ENCODE measurements around the gene FAM222B. TPM values are rescaled to one million over a fixed set of nuclear protein-coding genes. Genes with fewer than 3 reads are reported as not detected.
A peak's percentile ranks its signal among the peaks of the same experiment; 100 is the strongest.

The FAM222B gene
- polyA plus RNA-seq, 1 donor from 2014 or later = 6.4 TPM

DNA sequence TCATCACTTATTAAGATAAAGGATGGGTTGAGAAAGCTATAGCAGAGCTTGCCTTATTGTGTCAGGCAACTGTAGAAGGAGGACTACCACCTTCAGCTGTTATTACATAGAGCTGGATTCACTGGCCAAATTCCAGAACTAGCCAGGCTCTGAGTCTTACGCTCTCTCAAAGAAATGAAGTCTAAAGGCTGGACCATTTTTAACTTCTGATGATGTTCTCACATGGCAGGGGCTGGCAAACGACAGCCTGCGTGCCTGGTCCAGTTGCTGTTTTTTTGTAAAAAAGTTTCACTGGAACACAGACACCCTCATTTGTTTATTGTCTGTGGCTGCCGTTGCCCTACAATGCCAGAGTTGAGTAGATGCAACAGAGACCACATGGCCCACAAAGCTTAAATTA, 77.6 kb downstream of the FAM222B start:
- H3K27ac ChIP-seq (ENCODE audit: low read length) = no peak overlapping the region
- no peaks in the 10 kb centered on the region for H3K9me2 ChIP-seq (ENCODE audit: insufficient read depth, low read length)
- no peak overlapping the region for H2AFZ ChIP-seq (ENCODE audit: low read depth, low read length)
- no peaks in the 10 kb centered on the region for H3K79me2 ChIP-seq (replicated peaks; ENCODE audit: insufficient read depth, low read length)
- no peaks in the 10 kb centered on the region for H4K20me1 ChIP-seq (ENCODE audit: insufficient read depth)
- H3K4me2 ChIP-seq (ENCODE audit: low read length) = no peak overlapping the region
- no peaks in the 10 kb centered on the region for H3K36me3 ChIP-seq (ENCODE audit: insufficient read depth, low read length)
- no peak overlapping the region for H3K9ac ChIP-seq (ENCODE audit: low read length)
- H3K4me3 ChIP-seq (ENCODE audit: low read length) = no peak overlapping the region
- no peaks in the 10 kb centered on the region for H3F3A ChIP-seq (ENCODE audit: insufficient read depth, low read length, poor library complexity, severe bottlenecking)
- no peaks in the 10 kb centered on the region for H3K9me3 ChIP-seq (ENCODE audit: low read length)
- no peaks in the 10 kb centered on the region for H3K27me3 ChIP-seq (ENCODE audit: insufficient read depth, low read depth, low read length)
- TF ChIP-seq EZH2 (IDR thresholded peaks at IDR 0.05; ENCODE audit: borderline replicate concordance, insufficient read depth, low read length, poor library complexity, severe bottlenecking) = no peak
- TF ChIP-seq CTCF (IDR thresholded peaks at IDR 0.05; ENCODE audit: poor library complexity, severe bottlenecking) = no peak
- TF ChIP-seq POLR2AphosphoS5 (IDR thresholded peaks at IDR 0.05) = no peak
- TF ChIP-seq SMC3 (conservative IDR thresholded peaks at IDR 0.05; ENCODE audit: poor library complexity) = no peak
- TF ChIP-seq TAF1 (IDR thresholded peaks at IDR 0.05; ENCODE audit: low read depth) = no peak
- no peak for TF ChIP-seq MXI1 (conservative IDR thresholded peaks at IDR 0.05; ENCODE audit: poor library complexity, severe bottlenecking)
- TF ChIP-seq RAD21 (conservative IDR thresholded peaks at IDR 0.05) = no peak

GRCh38 chr17:28763804-28764266, 78.8 kb downstream of the FAM222B start:
- Histone ChIP-seq H3K4me3 (ENCODE audit: low read length) (no peak overlapping the region), H4K20me1 (ENCODE audit: insufficient read depth) (no peaks in the 10 kb centered on the region), H3F3A (ENCODE audit: insufficient read depth, low read length, poor library complexity, severe bottlenecking) (no peaks in the 10 kb centered on the region), H3K9me2 (ENCODE audit: insufficient read depth, low read length) (no peaks in the 10 kb centered on the region), H3K9ac (ENCODE audit: low read length) (no peak overlapping the region), H3K79me2 (replicated peaks; ENCODE audit: insufficient read depth, low read length) (no peaks in the 10 kb centered on the region), H3K27ac (ENCODE audit: low read length) (no peak overlapping the region), H3K36me3 (ENCODE audit: insufficient read depth, low read length) (no peaks in the 10 kb centered on the region), H3K27me3 (ENCODE audit: insufficient read depth, low read depth, low read length) (no peaks in the 10 kb centered on the region), H3K4me2 (ENCODE audit: low read length) (no peak overlapping the region), H2AFZ (ENCODE audit: low read depth, low read length) (no peak overlapping the region), H3K9me3 (ENCODE audit: low read length) (no peaks in the 10 kb centered on the region)
- TF ChIP-seq TAF1 (IDR thresholded peaks at IDR 0.05; ENCODE audit: low read depth) (no peak), POLR2AphosphoS5 (IDR thresholded peaks at IDR 0.05) (no peak), CTCF (IDR thresholded peaks at IDR 0.05; ENCODE audit: poor library complexity, severe bottlenecking) (peak; percentile 90), RAD21 (conservative IDR thresholded peaks at IDR 0.05) (peak; percentile 79), SMC3 (conservative IDR thresholded peaks at IDR 0.05; ENCODE audit: poor library complexity) (peak; percentile 86), REST (IDR thresholded peaks at IDR 0.05; ENCODE audit: borderline replicate concordance) (no peak)
